ENCODE measurements around the gene NFIA.

NFIA gene

GRCh38 chr1:61160526-61160925, 78.2 kb downstream of the NFIA start:
- DNase-seq, result no peak

- no peak for DNase-seq
Observed at GRCh38 chr1:61162520-61163258, 80.3 kb downstream of the NFIA start.

GRCh38 chr1:61163355-61163754, 81.0 kb downstream of the NFIA start:
- DNase-seq, result no peak

DNA sequence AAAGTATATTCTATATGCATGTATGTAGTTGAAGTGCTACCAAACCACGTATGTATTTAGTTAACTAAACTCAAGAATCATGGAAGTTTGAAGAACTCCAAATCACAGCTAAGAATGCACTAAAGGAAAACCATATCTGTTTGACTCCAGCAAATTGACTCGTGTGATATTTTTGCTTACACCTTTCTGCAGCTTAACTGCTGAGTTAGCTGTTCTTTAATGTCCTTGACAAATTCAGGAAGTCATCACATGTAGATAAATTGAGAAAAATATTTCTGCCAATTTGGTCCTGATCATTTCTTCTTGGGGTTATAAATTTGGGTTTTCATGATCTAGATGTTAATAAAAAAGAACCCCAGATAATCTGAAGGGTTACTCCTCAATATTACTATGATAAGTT, 83.0 kb downstream of the NFIA start:
- DNase-seq, result no peak

GRCh38 chr1:61167309-61167708, 84.9 kb downstream of the NFIA start:
- DNase-seq, result no peak

DNA sequence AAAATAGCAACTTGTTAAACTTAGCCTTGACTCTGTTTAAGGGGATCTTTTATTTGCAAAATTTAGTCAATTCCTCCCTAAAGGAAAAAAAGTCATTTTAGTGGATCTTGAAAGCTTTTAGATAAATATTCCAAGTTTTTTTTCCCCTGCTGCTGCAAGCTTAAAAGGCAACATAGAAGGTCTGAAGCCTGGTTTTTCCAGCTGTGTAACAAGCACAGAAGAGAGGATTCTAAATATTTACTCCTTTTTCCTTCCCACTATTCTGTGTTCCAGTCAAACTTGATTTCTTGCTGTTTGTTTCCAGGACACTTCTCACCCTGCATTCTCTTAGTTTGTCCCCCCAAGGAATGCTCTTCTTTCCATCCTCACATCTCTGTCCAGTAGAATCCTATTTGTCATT, 86.7 kb downstream of the NFIA start:
- no peak for DNase-seq

GRCh38 chr1:61169634-61170033, 87.3 kb downstream of the NFIA start:
- no peak for DNase-seq

DNA sequence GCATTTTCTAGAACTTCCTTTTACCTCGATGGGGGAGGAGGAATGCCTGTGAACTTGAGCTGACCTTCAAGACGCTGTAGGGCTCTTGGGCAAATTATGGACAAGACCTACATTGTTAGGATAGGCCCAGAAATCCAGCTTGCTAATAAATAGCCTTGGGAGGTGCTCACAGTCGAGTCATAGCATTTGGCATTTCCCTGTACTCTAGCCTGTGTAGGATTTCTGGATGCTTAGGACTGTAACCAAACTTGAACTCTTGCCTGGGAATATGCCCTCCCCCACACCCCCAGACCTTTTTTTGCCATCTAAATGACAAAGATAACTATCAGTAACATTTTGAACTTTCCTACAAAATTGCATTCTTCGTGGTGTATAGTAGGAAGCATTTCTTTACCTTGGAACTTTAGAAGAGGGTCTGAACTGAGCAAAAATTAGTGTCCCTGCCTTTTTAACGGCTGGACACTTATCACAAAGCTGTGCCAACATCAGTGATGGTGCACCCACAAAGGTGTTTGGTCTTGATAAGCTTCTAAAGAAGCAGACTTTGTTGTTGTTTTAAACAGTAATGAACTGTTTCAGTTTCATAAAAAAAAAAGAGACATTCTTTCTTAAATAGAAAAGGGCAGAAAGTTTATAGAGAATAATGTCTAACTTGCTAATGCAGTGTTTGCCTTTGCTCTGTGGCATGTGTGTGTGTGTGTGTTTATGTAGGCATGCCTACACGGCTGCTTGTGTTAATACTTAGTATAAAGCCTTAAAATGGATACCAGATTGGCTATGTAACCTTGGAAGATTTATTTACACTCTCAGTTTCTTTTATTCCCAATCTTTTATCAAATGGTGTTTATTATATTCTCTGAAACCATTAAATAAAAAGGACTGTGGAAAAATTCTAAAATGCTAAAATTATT, 88.2 kb downstream of the NFIA start:
- no peak for DNase-seq

- DNase-seq, result no peak
Observed at GRCh38 chr1:61171346-61171745, 89.0 kb downstream of the NFIA start.

- DNase-seq, result no peak
Observed at GRCh38 chr1:61171974-61172373, 89.6 kb downstream of the NFIA start.

DNA sequence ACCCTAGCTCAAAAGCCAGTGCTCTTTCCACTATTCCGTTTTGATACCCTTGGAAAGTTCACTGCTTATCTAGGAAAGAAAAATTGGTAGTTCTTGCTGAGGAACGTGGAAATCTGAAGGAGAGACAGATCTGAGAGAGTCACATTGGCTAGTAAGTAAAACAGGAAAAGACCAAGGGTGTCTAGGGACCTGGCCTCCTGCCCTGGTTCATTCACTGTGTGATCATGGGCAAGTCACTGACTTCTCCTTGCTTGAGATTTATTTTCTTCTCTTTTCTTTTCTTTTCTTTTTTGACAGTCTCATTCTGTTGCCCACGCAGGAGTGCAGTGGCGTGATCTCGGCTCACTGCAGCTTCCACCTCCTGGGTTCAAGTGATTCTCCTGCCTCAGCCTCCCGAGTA, 90.8 kb downstream of the NFIA start:
- no peak for DNase-seq

DNA sequence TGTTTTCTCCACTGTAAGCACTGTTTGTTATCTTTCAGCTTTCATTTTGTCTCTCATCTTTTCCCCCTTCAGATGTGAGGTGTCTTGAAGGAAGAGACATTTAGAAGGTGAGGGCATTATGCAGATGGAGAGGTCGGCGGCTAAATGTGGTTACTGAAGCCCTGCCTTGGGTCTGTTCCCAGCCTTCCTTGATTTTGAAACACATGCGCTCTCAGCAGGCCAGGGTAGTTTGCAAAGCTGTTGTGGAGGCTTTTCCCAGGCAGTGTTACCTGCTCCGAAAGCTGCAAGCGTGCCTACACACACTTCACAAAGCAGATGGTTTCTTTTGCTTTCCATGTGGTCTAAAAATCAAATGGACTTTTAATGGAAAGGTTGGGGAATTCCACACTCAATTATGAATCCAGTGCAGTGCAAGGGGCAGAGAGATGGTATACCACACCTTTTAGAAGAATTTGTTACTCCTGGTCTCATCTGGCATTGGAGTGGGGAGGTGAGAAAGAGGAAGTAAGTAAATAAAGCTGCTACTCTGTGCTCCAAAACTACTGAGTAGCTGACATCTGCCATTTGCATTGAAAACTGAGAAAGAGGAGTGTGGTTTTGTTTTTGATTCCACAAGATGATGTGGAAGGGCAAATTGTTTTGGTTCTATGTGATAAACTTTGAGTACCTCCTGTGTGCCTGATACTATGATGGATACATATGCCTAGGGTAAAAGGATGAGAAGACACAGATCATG, 91.9 kb downstream of the NFIA start:
- no peak for DNase-seq

DNA sequence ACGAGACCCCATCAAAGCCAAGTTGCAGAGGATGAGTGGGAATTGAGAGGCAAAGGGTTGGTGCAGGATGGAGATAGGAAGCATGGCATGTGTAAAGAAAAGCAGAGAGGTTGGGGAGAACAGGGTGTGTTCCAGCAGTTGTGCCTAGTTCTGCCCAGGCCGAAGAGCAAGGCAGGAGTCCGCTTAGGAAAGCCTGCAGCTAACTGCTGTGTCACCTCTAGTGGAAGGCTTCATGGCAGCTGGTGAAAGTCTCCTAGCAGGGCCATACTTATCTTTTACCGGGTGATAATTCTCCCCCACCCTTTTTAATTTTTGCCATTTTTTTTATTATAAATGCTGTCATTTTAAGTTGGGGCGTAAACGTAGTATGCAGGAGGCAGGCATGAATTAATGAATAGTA, 93.6 kb downstream of the NFIA start:
- no peak for DNase-seq

DNA sequence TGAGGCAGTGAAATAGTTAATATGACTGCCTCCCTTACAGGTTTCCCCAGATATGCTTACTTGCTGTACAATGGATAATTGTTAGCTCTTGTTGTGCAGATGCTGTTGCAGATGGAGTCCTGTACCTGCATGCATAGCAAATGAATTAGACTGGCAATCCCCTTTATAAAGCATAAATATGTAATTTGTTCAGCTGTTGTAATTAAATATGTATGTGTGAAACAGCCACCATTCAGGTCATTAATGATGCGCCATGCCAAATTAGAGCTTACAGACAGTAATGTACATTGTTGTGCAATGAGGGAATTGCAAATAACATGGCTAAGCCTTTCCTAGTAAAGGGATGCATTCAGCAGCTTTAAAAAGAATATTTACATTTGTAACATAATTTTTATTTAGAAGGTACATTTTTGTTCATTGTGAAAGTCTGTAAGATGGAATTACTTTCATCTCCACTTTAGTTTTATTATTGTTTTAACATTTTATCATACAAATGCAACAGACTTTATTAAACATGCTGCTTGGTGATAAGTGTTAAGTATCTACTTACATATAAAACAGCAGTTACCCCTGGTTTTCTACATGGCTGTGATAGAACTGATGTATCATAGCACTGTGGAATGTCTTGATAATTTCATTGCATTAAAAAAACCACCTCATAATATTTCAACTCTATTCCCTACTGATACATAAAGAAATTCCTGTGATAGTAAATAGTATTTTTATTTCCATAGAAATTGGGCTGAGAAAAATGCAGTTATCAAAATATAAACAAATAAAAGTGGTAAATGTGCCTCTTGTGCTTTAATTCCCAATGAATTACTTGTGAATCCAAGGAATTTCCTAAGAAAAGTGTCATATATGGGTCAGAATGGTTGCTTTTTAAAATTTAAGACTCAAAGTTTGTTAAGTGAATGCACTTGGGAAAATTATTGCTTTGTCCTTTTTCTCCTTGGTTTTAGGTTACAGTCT, 99.0 kb downstream of the NFIA start:
- DNase-seq, result no peak

DNA sequence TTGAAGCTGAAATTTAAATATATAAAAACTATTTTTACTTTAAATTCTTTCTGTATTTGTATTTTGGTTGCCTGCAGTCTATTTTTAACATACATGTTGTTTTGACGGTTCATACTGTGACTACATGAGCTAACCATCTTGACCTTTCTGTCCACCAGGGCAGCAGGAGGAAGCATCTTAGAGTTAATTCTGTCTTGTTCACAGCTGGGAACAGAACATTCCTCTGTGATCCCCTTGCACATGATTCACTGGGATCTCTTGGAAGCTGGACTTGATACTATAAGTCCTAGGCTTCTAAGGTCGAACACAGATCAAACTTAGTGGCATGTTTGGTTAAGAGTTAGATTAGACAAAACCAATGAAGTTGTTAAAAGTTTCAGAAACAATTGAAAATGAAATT, 99.7 kb downstream of the NFIA start:
- no peak for DNase-seq

- DNase-seq, result no peak
Observed at GRCh38 chr1:61182480-61182879, 100.1 kb downstream of the NFIA start.

DNA sequence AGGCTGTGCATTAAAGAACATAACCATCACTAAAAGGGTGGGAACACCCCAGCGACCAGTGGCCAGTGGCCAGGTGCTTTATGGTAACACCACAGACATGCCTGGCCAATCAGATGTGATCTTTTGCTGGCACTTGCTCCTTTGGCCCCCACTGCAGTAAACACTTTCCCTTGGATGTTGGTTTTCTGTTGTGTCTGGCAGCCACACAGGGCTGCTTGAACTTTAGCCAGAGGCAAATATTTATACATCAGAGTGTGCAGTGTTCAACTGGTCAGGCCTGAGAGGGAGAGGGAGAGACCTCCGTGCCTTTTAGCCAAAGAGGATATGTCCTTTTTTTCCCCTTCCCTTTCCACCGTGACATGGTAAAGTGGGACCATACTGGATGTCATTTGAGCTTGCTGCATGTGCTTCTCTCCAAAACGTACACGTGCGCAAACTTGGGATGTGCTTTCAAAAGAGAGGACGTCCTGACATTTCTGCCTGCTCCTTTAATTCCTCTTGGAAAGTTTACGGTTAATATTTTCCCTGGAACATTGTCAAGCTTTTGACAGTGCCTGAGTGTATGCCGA, 101.2 kb downstream of the NFIA start:
- no peak for DNase-seq

DNA sequence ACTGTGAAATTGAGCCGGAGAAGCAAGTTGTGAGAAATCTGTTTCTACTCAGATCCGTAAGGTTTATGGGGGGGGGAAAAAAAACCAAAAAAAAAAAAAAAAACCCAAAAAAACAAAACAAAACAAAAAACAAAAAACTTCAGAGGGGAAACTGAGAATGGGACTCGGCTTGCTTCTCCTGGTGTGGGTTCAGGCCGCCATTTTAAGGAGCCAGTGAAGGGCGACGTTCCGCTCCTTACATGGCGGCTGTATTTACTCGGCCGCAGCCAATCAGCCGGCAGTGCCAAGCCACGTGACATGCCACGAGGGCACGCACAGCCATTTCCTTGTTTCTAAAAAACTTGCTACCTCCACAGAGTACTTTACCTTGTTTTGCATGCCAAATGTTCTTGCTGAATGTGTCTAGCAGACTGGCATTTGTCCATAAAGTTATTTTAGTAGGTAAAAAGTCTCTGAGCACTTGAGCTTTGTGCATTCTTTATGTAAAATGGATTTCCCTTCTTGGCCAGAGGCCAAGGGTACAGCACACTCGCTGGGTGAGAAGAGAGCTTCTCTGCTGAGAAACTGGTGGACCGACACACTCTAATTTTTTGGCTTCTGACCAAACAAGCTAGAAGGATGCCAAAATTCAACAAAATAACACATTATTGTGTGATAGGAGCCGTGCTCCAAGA, 101.8 kb downstream of the NFIA start:
- DNase-seq, result no peak

- DNase-seq, result no peak
Observed at GRCh38 chr1:61184714-61185106, 102.3 kb downstream of the NFIA start.

DNA sequence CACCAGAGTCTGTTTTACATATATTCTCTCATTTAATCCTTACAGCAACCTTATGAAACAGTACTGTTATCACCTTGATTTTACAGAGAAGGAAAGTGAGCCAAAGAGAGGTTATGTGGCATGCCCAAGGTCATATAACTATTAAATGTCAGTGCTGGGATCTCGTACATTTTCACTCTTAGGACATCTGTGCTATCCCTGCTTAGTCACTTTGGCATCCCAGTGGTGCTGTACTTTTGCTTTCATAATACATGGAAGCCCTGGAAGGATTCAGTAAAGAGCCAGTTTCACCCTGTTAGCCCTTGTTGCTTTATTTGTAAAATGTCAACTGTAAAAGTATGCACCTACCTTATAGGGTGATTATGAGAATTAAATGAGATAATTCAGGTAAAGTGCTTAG, 104.4 kb downstream of the NFIA start:
- DNase-seq, result no peak

GRCh38 chr1:61187352-61188086, 105.2 kb downstream of the NFIA start:
- no peak for DNase-seq
